NCI-H69 (cell line): ENCODE data around the gene LMTK2.

Experiments
- DNase-seq: peaks from one replicate; lab custom pipeline; 2025; lab: John Stamatoyannopoulos, UW

LMTK2 gene

GRCh38 chr7:98203261-98203963 is 96.8 kb downstream of the LMTK2 start:
- no peak for DNase-seq

GRCh38 chr7:98203964-98204605 is 97.4 kb downstream of the LMTK2 start:
- no peak for DNase-seq

GRCh38 chr7:98204670-98205069 is 98.0 kb downstream of the LMTK2 start:
- no peak for DNase-seq

- DNase-seq: no peak
Observed at GRCh38 chr7:98205162-98205845, 98.6 kb downstream of the LMTK2 start.

- DNase-seq: no peak
Observed at GRCh38 chr7:98206451-98207330, 100.0 kb downstream of the LMTK2 start.

GRCh38 chr7:98209166-98209920 is 102.7 kb downstream of the LMTK2 start:
- no peak for DNase-seq

- DNase-seq: peak; percentile 71
Observed at GRCh38 chr7:98210513-98211220, 104.0 kb downstream of the LMTK2 start.

- peak; percentile 88 for DNase-seq
Observed at GRCh38 chr7:98211221-98211675, 104.6 kb downstream of the LMTK2 start, which contains the start of gene BHLHA15. Gene BHLHA15, plus strand, starts transcription at chr7:98211439. Its CDS starts 871 bp downstream, at chr7:98212310.

GRCh38 chr7:98211676-98212531 is 105.2 kb downstream of the LMTK2 start:
- DNase-seq: no peak

GRCh38 chr7:98212532-98213041 is 105.9 kb downstream of the LMTK2 start:
- DNase-seq: peak; percentile 11

- no peak for DNase-seq
Observed at GRCh38 chr7:98213296-98213887, 106.7 kb downstream of the LMTK2 start.

GRCh38 chr7:98213888-98214810 is 107.5 kb downstream of the LMTK2 start:
- no peak for DNase-seq

- no peak for DNase-seq
Observed at GRCh38 chr7:98214811-98215321, 108.2 kb downstream of the LMTK2 start.

GRCh38 chr7:98215561-98216495 is 109.2 kb downstream of the LMTK2 start:
- DNase-seq: peak; percentile 75

GRCh38 chr7:98216941-98217622 is 110.4 kb downstream of the LMTK2 start:
- no peak for DNase-seq
